Urothelium cell line (cell line): Measurements from ENCODE around the gene CHD1.

Experiments
- DNase-seq: peaks from one replicate; pipeline ENCODE4 v3.0.0; 2011; ENCODE audit warnings: low spot score, mixed read lengths
- FAIRE-seq: peaks from 2 replicates; lab custom pipeline; 2011; peaks lifted over from hg19 to GRCh38; lab: Jason Lieb, UNC

Gene CHD1

GRCh38 chr5:98825582-98826375 is 103.0 kb downstream of the CHD1 start:
- FAIRE-seq (no peak), DNase-seq (no peak)

DNA sequence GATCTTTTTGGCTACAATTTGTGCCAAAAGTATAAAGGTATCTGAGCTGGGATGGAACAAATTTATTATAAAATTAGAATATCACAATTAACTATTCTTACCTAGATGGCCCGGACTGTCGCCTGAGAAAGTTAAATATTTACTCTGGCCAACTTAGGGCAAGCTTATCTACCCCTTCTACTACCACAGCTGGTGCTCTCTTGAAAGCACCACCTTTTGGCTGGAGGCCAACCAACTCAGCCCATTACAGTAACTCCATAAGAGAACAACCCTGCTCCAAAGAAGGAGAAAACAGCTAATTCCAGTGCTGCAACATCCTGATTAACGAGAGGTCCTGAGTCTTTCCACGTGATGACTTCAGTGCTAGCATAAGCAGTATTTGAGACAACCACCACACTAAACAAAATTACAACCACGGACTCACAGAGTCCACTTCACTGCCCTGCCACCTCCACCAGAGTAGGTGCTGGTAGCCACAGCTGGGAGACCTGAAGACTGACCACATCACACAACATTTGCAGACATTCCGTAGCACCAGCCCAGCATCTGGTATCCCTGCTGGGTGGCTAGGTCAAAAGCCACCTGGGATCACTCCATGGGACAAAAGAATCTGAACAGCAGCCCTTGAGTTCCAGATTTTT is 112.1 kb downstream of the CHD1 start:
- FAIRE-seq (no peak), DNase-seq (no peak)

DNA sequence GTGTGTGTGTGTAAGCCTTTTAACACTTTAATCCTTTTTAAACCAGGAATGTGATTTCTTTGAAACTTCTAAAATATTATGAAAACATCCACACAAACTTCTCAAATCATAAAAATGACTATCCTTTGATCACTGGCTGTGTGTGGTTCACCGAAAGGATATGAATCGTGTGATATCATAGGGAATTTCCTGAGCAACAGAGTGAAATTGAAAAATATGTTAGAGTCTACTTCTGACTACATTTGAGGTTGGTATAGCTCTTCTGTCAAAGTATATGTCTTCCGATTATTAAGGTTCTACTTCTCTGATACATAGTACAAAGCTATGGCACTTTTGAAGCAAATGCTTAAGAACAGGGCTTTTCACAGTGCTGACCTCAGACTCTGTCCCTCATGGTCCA is 115.1 kb downstream of the CHD1 start:
- no peak for FAIRE-seq

GRCh38 chr5:98810206-98810605 is 118.6 kb downstream of the CHD1 start:
- FAIRE-seq = no peak

More for the DNA sequence above, 115.1 kb downstream of the CHD1 start:
- no peak for DNase-seq

DNA sequence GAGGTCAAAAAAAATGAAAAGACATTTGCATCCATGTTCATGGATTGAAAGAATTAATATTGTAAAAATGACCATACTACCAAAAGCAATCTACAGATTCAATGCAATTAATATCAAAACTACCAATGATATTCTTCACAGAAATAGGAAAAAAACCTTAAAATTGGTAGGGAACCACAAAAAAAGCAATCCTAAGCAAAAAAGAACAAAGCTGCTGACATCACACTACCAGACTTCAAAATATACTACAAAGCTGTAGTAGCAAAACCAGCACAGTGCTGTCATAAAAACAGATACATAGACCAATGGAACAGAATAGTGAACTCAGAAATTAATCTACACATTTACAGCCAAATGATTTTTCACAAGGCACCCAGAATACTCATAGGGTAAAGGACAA is 121.0 kb downstream of the CHD1 start:
- DNase-seq (no peak), FAIRE-seq (no peak)

More at GRCh38 chr5:98810206-98810605, 118.6 kb downstream of the CHD1 start:
- no peak for DNase-seq

- DNase-seq (no peak), FAIRE-seq (no peak)
Measured at GRCh38 chr5:98805070-98805469, 123.7 kb downstream of the CHD1 start.

DNA sequence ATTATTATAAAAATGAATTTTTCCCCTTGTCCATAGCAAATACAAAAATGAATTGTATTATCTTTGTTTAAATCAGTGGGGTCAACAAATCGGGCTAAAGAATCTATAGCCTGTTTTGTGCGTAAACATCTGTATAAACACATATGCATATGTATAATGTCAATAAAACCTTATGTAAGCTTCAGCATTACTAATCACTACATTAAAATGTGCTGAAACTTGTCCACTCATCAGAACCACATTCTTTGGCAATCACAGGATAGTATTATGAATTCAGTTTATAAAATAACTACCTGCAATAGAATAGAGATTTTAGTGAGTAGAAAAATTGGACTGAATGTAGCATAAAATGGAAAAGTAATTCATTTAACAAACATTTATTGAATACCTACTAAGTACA is 124.7 kb downstream of the CHD1 start:
- DNase-seq (no peak), FAIRE-seq (no peak)
